H1 (cell line): Measurements from ENCODE around the gene KIFC1. TPM values are rescaled to one million over a fixed set of nuclear protein-coding genes. Genes with fewer than 3 reads are reported as not detected.

Source experiments
- ATF3 ChIP-seq: IDR thresholded peaks from 2 replicates; pipeline ENCODE4 v1.6.1; 2011; ENCODE audit warnings: low read depth, mild to moderate bottlenecking, low read length; ENCODE audit not compliant: insufficient read depth
- CBX8 ChIP-seq: fragments of 300-800, 300-1000 bp; sonication (generic); IDR thresholded peaks from 2 replicates; pipeline ENCODE4 v1.7.1; 2016; ENCODE audit warnings: low read depth, low read length, borderline replicate concordance
- GABPA ChIP-seq: IDR thresholded peaks from 2 replicates; pipeline ENCODE4 v1.6.1; 2011; ENCODE audit warnings: mild to moderate bottlenecking, low read length, moderate library complexity, borderline replicate concordance; ENCODE audit not compliant: insufficient read depth
- HDAC2 ChIP-seq, 2 experiments: fragments of 300-600 bp in 1 of 2; sonication (generic) in 1 of 2; IDR thresholded peaks; 2 replicates each; pipeline ENCODE4 v1.6.1; 2011 to 2012; ENCODE audit warnings: low read depth in 2 of 2, low read length in 2 of 2, mild to moderate bottlenecking in 2 of 2, moderate library complexity in 2 of 2, borderline replicate concordance in 1 of 2, inconsistent platforms in 1 of 2
- KDM4A ChIP-seq: IDR thresholded peaks from one replicate; pipeline ENCODE4 v1.7.1; 2012; ENCODE audit warnings: low read depth, mild to moderate bottlenecking, moderate library complexity, low read length, inconsistent platforms; ENCODE audit not compliant: severe bottlenecking
- NANOG ChIP-seq: IDR thresholded peaks from 2 replicates; pipeline ENCODE4 v1.6.1; 2011; ENCODE audit warnings: low read length, low read depth, mild to moderate bottlenecking, inconsistent platforms; ENCODE audit not compliant: insufficient read depth, poor library complexity, severe bottlenecking
- SP4 ChIP-seq: IDR thresholded peaks from 2 replicates; pipeline ENCODE4 v1.6.1; 2012; ENCODE audit warnings: low read length, inconsistent platforms
- TAF1 ChIP-seq: IDR thresholded peaks from 2 replicates; pipeline ENCODE4 v1.6.1; 2011; ENCODE audit warnings: mild to moderate bottlenecking, low read depth, low read length
- polyA plus RNA-seq, 7 experiments: library from polyadenylated mRNA; depleted of rRNA in 3 of 7; stranded (reverse) in 5 of 7; unstranded in 2 of 7; fragments of >200 nt in 5 of 7; fragments of 200-250 nt in 2 of 7; gene quantifications; 1 replicate in 5 of 7; 2 replicates in 1 of 7; 4 replicates in 1 of 7; pipeline versions ENCODE4 v1.2.1 to v1.2.3, GENCODE V29; 2011 to 2013; ENCODE audit warnings: missing spikeins in 2 of 7, mixed read lengths in 2 of 7
- total RNA-seq: library from RNA; stranded (reverse); fragmentation: NEBNext Ultra II Directional; extraction: Animal tissue kit (Norgen Biotek cat#: 25700); gene quantifications from 2 replicates; pipeline ENCODE4 v1.2.1, GENCODE V29; 2021
- TF ChIP-seq, protein P1 (sequence below): IDR thresholded peaks from 2 replicates; pipeline ENCODE4 v1.6.1; 2011; ENCODE audit warnings: low read length, improper control_type of control experiment

KIFC1 gene
- total and polyA plus RNA-seq, 2 of the 8 experiments (the other 6 are each of a cell fraction or from before 2014, with no cell fraction given) = 46.6 to 64.3 TPM

- TF ChIP-seq NANOG (no peak), HDAC2 (IDR thresholded peaks at IDR 0.05; ENCODE audit: borderline replicate concordance in 1 of 2, low read depth in 2 of 2, low read length in 2 of 2) (peak; percentile 21 to 61; a peak in 1 of 4 replicates), TAF1 (peak; percentile 56), SP4 (peak; percentile 66; the same call in 1 of the 2 replicates), GABPA (peak; percentile 52; the same call in 1 of the 2 replicates), ATF3 (no peak), KDM4A (peak; percentile 70), CBX8 (no peak)
- TF ChIP-seq, protein P1, sequence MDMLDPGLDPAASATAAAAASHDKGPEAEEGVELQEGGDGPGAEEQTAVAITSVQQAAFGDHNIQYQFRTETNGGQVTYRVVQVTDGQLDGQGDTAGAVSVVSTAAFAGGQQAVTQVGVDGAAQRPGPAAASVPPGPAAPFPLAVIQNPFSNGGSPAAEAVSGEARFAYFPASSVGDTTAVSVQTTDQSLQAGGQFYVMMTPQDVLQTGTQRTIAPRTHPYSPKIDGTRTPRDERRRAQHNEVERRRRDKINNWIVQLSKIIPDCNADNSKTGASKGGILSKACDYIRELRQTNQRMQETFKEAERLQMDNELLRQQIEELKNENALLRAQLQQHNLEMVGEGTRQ = peak; percentile 18; the same call in 1 of the 2 replicates
Observed at GRCh38 chr6:33454009-33454946, 62.7 kb downstream of the KIFC1 start, which contains the start of gene ZBTB9 (continued).
